WTC11 (cell line): Measurements from ENCODE around the gene SARS1. TPM values are rescaled to one million over a fixed set of nuclear protein-coding genes. Genes with fewer than 3 reads are reported as not detected.

Experiments
- ATAC-seq: fragments of 200-7000 bp; cut with Tn5 transposase; 2 replicates; pipeline ENCODE4 v1.10.0; 2021; ENCODE audit warnings: mild to moderate bottlenecking, moderate library complexity
- CTCF ChIA-PET: fragments of 300-600 bp; sonication (Branson Sonifier 250); formaldehyde crosslinking; loops from one replicate; lab custom pipeline; 2021; ENCODE audit warnings: antibody characterized with exemption; lab: Charles Lee
- POLR2A ChIA-PET: fragments of 350-600 bp; sonication (Branson Sonifier 250); formaldehyde crosslinking; loops from one replicate; lab custom pipeline; 2021; ENCODE audit warnings: antibody characterized with exemption; lab: Charles Lee
- DNase-seq: peaks from one replicate; pipeline ENCODE4 v3.0.0; 2021; ENCODE audit warnings: low spot score
- H3K27ac Mint-ChIP-seq: 2 replicates; pipeline ENCODE4 v1.8.0; 2021; ENCODE audit warnings: mixed read lengths
- H3K27me3 Mint-ChIP-seq: 2 replicates; pipeline ENCODE4 v1.8.0; 2021; ENCODE audit warnings: low read depth, mild to moderate bottlenecking, moderate library complexity, mixed read lengths
- H3K36me3 Mint-ChIP-seq: 2 replicates; pipeline ENCODE4 v1.8.0; 2021; ENCODE audit warnings: mixed read lengths
- H3K4me1 Mint-ChIP-seq: 2 replicates; pipeline ENCODE4 v1.8.0; 2022; ENCODE audit warnings: mixed read lengths
- H3K4me3 Mint-ChIP-seq: 2 replicates; pipeline ENCODE4 v1.8.0; 2021; ENCODE audit warnings: mild to moderate bottlenecking, moderate library complexity, mixed read lengths
- H3K9me3 Mint-ChIP-seq: 2 replicates; pipeline ENCODE4 v1.8.0; 2021; ENCODE audit warnings: mixed read lengths
- ARID4B ChIP-seq: sonication (generic); formaldehyde crosslinking; IDR thresholded peaks from 2 replicates; pipeline ENCODE4 v1.8.0; 2023; ENCODE audit warnings: missing genetic modification reagents, mild to moderate bottlenecking, borderline replicate concordance
- ATF1 ChIP-seq: sonication (generic); formaldehyde crosslinking; IDR thresholded peaks from 2 replicates; pipeline ENCODE4 v1.8.1; 2023; ENCODE audit warnings: mild to moderate bottlenecking, moderate library complexity, missing genetic modification reagents
- ATF2 ChIP-seq: sonication (generic); formaldehyde crosslinking; IDR thresholded peaks from 2 replicates; pipeline ENCODE4 v1.8.1; 2022; ENCODE audit warnings: low read depth, missing genetic modification reagents, borderline replicate concordance
- CTCF ChIP-seq: fragments of 200-600 bp; IDR thresholded peaks from 2 replicates; pipeline ENCODE4 v1.8.0; 2022; ENCODE audit warnings: antibody characterized with exemption
- EMX1 ChIP-seq: fragments of 250-450 bp; sonication (Bioruptor Pico); IDR thresholded peaks from 2 replicates; pipeline ENCODE4 v1.8.0; 2021; ENCODE audit warnings: mild to moderate bottlenecking
- MAX ChIP-seq: sonication (generic); formaldehyde crosslinking; IDR thresholded peaks from 2 replicates; pipeline ENCODE4 v1.8.0; 2022; ENCODE audit warnings: mild to moderate bottlenecking, missing genetic modification reagents
- MXD4 ChIP-seq: fragments of 250-450 bp; sonication (Bioruptor Pico); IDR thresholded peaks from 2 replicates; pipeline ENCODE4 v1.8.0; 2021; ENCODE audit warnings: mild to moderate bottlenecking, moderate library complexity, borderline replicate concordance
- MYBL2 ChIP-seq: sonication (generic); formaldehyde crosslinking; IDR thresholded peaks from 2 replicates; pipeline ENCODE4 v1.8.1; 2023; ENCODE audit warnings: mild to moderate bottlenecking, moderate library complexity, missing genetic modification reagents
- RORB ChIP-seq: fragments of 250-450 bp; sonication (Bioruptor Pico); IDR thresholded peaks from 2 replicates; pipeline ENCODE4 v1.9.0; 2021; ENCODE audit warnings: mild to moderate bottlenecking
- SMAD4 ChIP-seq: sonication (generic); formaldehyde crosslinking; IDR thresholded peaks from 2 replicates; pipeline ENCODE4 v1.8.0; 2022; ENCODE audit warnings: mild to moderate bottlenecking, missing genetic modification reagents
- TEAD1 ChIP-seq: sonication (generic); formaldehyde crosslinking; IDR thresholded peaks from 2 replicates; pipeline ENCODE4 v1.8.0; 2022; ENCODE audit warnings: mild to moderate bottlenecking, missing genetic modification reagents
- TEAD4 ChIP-seq: sonication (generic); formaldehyde crosslinking; IDR thresholded peaks from 2 replicates; pipeline ENCODE4 v1.8.0; 2022; ENCODE audit warnings: mild to moderate bottlenecking, missing genetic modification reagents
- ZNF423 ChIP-seq: fragments of 250-450 bp; sonication (Bioruptor Pico); IDR thresholded peaks from 2 replicates; pipeline ENCODE4 v2.1.2; 2022; ENCODE audit warnings: mild to moderate bottlenecking, moderate library complexity
- total RNA-seq: library from RNA; stranded (reverse); gene quantifications from 3 replicates; pipeline ENCODE4 v1.2.3, GENCODE V29; 2021
- TF ChIP-seq, protein P1 (sequence below): fragments of 250-450 bp; sonication (Bioruptor Pico); IDR thresholded peaks from 2 replicates; pipeline ENCODE4 v2.1.2; 2022; ENCODE audit warnings: mild to moderate bottlenecking, moderate library complexity
- TF ChIP-seq, protein P2 (sequence below): sonication (generic); formaldehyde crosslinking; IDR thresholded peaks from 2 replicates; pipeline ENCODE4 v1.8.1; 2023; ENCODE audit warnings: mild to moderate bottlenecking, moderate library complexity, missing genetic modification reagents
- TF ChIP-seq, protein P3 (sequence below): sonication (generic); formaldehyde crosslinking; IDR thresholded peaks from 2 replicates; pipeline ENCODE4 v1.8.0; 2022; ENCODE audit warnings: missing genetic modification reagents
- TF ChIP-seq, protein P4 (sequence below): fragments of 250-450 bp; sonication (Bioruptor Pico); conservative IDR thresholded peaks from 2 replicates; pipeline ENCODE4 v1.9.0; 2021; ENCODE audit warnings: mild to moderate bottlenecking

SARS1 gene
- total RNA-seq, 1 experiment from 2014 or later: 149 TPM

DNA sequence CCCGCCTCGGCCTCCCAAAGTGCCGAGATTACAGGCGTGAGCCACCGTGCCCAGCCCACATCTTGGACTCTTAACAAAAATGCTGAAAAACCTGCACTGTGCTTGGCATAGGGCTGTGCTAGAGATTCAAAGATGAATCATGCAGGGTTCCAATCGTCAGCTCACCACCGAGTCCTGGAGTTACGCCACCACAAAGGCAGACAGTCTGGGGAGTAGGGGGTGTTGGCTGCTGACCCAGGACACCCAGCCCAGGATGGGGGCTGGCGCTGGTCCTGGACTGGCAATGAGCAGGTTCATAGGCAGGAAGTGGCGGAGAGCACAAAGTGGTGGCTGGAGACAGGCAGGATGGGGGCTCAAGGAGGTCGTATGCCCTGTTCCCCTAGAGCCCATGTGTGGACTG lies 53.2 kb downstream of the SARS1 start (continued):
- no peak for TF ChIP-seq MYBL2 (CRISPR knock-in tag)

- no peak overlapping the region for H3K4me3 Mint-ChIP-seq
- no peak for ATAC-seq
- H3K36me3 Mint-ChIP-seq: peaks cover 9% of the 10 kb centered on the region
- no peaks in the 10 kb centered on the region for H3K9me3 Mint-ChIP-seq
- no peak for DNase-seq
- H3K27ac Mint-ChIP-seq: no peak overlapping the region; the same call in 1 of the 2 replicates
- H3K4me1 Mint-ChIP-seq: peaks cover 9% of the 10 kb centered on the region
- H3K27me3 Mint-ChIP-seq: no peaks in the 10 kb centered on the region
- POLR2A ChIA-PET: no interaction called here
- TF ChIP-seq ZNF423 (CRISPR knock-in tag): no peak
- TF ChIP-seq TEAD4 (CRISPR knock-in tag): no peak
- no peak for TF ChIP-seq SMAD4 (CRISPR knock-in tag)
- TF ChIP-seq TEAD1 (CRISPR knock-in tag): no peak
- TF ChIP-seq, protein P1, sequence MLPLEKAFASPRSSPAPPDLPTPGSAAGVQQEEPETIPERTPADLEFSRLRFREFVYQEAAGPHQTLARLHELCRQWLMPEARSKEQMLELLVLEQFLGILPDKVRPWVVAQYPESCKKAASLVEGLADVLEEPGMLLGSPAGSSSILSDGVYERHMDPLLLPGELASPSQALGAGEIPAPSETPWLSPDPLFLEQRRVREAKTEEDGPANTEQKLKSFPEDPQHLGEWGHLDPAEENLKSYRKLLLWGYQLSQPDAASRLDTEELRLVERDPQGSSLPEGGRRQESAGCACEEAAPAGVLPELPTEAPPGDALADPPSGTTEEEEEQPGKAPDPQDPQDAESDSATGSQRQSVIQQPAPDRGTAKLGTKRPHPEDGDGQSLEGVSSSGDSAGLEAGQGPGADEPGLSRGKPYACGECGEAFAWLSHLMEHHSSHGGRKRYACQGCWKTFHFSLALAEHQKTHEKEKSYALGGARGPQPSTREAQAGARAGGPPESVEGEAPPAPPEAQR (CRISPR knock-in tag): no peak
- TF ChIP-seq EMX1: no peak
- TF ChIP-seq, protein P2, sequence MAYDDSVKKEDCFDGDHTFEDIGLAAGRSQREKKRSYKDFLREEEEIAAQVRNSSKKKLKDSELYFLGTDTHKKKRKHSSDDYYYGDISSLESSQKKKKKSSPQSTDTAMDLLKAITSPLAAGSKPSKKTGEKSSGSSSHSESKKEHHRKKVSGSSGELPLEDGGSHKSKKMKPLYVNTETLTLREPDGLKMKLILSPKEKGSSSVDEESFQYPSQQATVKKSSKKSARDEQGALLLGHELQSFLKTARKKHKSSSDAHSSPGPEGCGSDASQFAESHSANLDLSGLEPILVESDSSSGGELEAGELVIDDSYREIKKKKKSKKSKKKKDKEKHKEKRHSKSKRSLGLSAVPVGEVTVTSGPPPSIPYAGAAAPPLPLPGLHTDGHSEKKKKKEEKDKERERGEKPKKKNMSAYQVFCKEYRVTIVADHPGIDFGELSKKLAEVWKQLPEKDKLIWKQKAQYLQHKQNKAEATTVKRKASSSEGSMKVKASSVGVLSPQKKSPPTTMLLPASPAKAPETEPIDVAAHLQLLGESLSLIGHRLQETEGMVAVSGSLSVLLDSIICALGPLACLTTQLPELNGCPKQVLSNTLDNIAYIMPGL (CRISPR knock-in tag): no peak
- TF ChIP-seq, protein P3, sequence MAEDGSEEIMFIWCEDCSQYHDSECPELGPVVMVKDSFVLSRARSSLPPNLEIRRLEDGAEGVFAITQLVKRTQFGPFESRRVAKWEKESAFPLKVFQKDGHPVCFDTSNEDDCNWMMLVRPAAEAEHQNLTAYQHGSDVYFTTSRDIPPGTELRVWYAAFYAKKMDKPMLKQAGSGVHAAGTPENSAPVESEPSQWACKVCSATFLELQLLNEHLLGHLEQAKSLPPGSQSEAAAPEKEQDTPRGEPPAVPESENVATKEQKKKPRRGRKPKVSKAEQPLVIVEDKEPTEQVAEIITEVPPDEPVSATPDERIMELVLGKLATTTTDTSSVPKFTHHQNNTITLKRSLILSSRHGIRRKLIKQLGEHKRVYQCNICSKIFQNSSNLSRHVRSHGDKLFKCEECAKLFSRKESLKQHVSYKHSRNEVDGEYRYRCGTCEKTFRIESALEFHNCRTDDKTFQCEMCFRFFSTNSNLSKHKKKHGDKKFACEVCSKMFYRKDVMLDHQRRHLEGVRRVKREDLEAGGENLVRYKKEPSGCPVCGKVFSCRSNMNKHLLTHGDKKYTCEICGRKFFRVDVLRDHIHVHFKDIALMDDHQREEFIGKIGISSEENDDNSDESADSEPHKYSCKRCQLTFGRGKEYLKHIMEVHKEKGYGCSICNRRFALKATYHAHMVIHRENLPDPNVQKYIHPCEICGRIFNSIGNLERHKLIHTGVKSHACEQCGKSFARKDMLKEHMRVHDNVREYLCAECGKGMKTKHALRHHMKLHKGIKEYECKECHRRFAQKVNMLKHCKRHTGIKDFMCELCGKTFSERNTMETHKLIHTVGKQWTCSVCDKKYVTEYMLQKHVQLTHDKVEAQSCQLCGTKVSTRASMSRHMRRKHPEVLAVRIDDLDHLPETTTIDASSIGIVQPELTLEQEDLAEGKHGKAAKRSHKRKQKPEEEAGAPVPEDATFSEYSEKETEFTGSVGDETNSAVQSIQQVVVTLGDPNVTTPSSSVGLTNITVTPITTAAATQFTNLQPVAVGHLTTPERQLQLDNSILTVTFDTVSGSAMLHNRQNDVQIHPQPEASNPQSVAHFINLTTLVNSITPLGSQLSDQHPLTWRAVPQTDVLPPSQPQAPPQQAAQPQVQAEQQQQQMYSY (CRISPR knock-in tag): no peak
- TF ChIP-seq CTCF: no peak
- no peak for TF ChIP-seq MXD4 (CRISPR knock-in tag)
- TF ChIP-seq ATF2 (CRISPR knock-in tag): no peak
- no peak for TF ChIP-seq MAX (CRISPR knock-in tag)
- no peak for TF ChIP-seq RORB (CRISPR knock-in tag)
- no peak for TF ChIP-seq ARID4B (CRISPR knock-in tag)
- TF ChIP-seq ATF1: no peak
- TF ChIP-seq, protein P4, sequence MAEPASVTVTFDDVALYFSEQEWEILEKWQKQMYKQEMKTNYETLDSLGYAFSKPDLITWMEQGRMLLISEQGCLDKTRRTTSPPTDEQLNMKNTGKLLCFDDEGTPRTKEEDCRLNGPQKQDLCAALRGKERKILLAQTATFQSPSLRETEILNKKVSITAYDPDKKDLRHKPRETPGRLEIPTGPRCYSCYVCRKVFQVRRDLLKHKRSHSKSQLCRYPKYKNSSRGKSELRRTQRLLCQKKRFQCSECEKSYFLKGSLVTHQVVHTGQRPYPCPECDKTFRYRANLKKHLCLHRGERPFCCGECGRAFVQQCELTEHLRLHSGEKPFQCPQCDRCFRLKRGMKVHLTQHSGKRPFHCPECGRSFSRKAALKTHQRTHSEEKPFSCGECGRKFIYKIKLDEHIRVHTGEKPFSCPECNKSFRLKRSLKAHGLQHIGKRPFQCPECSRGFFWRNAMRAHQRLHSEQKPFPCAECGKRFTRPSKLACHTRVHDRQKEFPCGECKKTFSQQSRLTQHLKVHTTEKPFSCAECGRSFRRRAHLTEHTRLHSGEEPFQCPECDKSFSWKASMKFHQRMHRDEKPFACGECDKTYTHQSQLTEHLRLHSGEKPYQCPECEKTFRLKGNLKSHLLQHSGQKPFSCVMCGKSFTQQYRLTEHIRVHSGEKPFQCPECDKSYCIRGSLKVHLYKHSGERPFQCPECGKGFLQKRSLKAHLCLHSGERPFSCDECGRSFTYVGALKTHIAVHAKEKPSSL (CRISPR knock-in tag): no peak
- CTCF ChIA-PET: no interaction called here
These were observed 54.1 kb downstream of the SARS1 start for GRCh38 chr1:109267743-109268300.
